GM10248 (cell line): ENCODE measurements around the gene YPEL4.
"Not testable (repeated sequence)": the region's sequence is repeated elsewhere in the genome, so short reads cannot be mapped to it uniquely, and the experiment has no call there.

Experiments used
- CTCF ChIA-PET: fragments of 300-600 bp; sonication (Branson Sonifier 250); formaldehyde crosslinking; extraction: SDS; loops from one replicate; lab custom pipeline; 2021; ENCODE audit warnings: antibody characterized with exemption; lab: Yijun Ruan, JAX
- POLR2A ChIA-PET: fragments of 350-650 bp; sonication (Branson Sonifier 250); formaldehyde crosslinking; extraction: SDS; loops from one replicate; lab custom pipeline; 2020; ENCODE audit warnings: antibody characterized with exemption; lab: Yijun Ruan, JAX
- DNase-seq: peaks from one replicate; pipeline ENCODE4 v3.0.0; 2012; ENCODE audit errors: extremely low spot score
- TF ChIP-seq, protein P1 (sequence below): IDR thresholded peaks from 2 replicates; pipeline ENCODE4 v1.5.1; 2012; ENCODE audit warnings: mild to moderate bottlenecking, low read depth; ENCODE audit errors: extremely low read depth, missing control alignments, control extremely low read depth

YPEL4 gene

DNA sequence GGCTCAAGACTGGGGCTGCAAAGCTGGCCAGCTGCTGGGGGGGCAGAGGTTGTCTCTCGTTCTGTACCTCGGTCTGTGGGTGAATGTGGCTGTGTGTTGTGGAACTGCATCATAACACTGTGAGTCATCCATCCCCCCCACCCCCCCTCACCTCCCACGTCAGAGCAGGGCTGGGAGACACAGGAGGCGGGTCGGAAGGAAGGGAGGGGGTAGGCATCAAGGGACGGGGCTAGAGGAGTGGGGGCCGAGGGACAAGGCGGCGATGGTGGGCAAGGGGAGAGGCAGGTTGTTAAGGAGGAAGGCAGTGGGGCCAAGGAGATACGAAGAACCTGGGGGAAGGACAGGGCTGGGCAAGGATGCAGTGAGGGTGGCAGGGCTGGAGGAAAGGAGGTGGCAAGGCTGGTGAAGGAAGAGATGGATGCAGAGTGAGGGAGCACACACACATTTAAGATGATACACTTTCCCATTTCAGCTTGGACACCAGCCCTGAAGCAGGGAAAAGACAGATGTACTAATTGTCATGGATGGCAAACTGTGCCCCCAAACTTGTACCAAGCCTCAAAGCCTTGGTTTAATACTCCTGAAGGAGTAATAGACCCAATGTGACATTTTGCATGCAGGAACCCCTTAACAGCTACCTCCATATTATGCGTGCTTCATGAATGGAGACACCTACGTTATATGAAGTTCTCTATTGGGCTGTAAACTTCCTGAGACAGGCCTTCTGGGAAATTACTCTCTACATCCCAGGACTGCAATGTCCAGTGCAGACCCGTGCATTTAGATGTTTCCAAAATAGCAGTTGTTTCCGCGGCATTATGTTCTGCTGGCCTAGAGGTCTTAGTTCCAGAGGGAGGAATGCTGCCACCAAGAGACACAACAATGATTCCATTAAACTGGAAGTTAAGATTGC, at the start of gene YPEL4:
Gene YPEL4 (minus strand): TSS at position 87 of the 913 bp plus-strand sequence. CDS start 2,805 bp downstream, outside the sequence.
- ChIA-PET CTCF (interaction anchor here (1.1 to 12.2 kb wide), 3 partner anchors 10 to 155 kb away, joined by 3 to 158 read pairs (median 6); no protein-coding TSS in a partner anchor), POLR2A (no interaction called here)
- DNase-seq, result peak; percentile 59
- TF ChIP-seq, protein P1, sequence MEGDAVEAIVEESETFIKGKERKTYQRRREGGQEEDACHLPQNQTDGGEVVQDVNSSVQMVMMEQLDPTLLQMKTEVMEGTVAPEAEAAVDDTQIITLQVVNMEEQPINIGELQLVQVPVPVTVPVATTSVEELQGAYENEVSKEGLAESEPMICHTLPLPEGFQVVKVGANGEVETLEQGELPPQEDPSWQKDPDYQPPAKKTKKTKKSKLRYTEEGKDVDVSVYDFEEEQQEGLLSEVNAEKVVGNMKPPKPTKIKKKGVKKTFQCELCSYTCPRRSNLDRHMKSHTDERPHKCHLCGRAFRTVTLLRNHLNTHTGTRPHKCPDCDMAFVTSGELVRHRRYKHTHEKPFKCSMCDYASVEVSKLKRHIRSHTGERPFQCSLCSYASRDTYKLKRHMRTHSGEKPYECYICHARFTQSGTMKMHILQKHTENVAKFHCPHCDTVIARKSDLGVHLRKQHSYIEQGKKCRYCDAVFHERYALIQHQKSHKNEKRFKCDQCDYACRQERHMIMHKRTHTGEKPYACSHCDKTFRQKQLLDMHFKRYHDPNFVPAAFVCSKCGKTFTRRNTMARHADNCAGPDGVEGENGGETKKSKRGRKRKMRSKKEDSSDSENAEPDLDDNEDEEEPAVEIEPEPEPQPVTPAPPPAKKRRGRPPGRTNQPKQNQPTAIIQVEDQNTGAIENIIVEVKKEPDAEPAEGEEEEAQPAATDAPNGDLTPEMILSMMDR, result no peak

- ChIA-PET POLR2A (no interaction called here), CTCF (interaction anchor here (1.0 to 2.0 kb wide), 3 partner anchors 9 to 206 kb away, joined by 3 to 6 read pairs (median 4); no protein-coding TSS in a partner anchor)
- no peak for DNase-seq
- TF ChIP-seq, protein P1, result no peak
Measured at GRCh38 chr11:57698843-57699365, 49.2 kb upstream of the YPEL4 start.

DNA sequence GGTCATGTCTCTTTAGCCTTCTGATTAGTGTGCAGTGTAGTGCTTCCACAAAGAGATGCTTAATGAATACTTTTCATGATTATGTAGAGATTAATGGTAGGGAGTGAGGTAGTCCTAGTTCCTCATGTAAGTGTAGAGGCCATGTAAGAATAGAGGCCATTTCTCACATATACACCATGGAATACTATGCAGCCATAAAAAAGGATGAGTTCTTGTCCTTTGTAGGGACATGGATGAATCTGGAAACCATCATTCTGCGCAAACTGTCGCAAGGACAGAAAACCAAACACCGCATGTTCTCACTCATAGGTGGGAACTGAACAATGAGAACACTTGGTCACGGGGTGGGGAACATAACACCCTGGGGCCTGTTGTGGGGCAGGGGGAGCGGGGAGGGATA, 40.8 kb upstream of the YPEL4 start:
- POLR2A ChIA-PET, CTCF ChIA-PET: not testable (repeated sequence)

DNA sequence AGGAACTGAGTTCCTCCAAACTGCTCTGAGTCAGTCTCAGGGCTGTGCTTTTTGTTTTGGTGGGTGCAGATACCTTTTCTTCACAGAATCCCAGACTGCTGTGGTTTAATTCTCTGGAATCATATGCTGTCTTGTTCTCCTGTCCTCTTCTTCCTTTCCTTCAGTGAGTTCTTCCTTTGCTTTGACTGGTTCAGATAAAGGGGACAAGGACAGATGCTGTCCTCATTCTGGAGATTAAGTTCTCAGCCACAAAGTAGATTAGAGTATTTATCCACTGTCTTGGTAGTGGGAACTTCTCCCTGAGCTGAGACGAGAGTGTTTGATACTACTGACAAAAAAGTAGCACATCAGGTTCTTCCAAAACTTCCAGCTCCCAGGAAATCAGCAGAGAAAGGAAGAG, 31.5 kb upstream of the YPEL4 start:
- ChIA-PET CTCF (no interaction called here), POLR2A (no interaction called here)
- DNase-seq, result no peak
- TF ChIP-seq, protein P1, result no peak

More for the DNA sequence above, 40.8 kb upstream of the YPEL4 start:
- DNase-seq, result not testable (repeated sequence)

- POLR2A ChIA-PET, result no interaction called here
- CTCF ChIA-PET, result interaction anchor here (0.9 kb wide), 1 partner anchor 36 kb away, joined by 4 read pairs; no protein-coding TSS in a partner anchor
- TF ChIP-seq, protein P1, result no peak
- DNase-seq, result no peak
Measured at GRCh38 chr11:57680552-57680874, 30.8 kb upstream of the YPEL4 start.

- TF ChIP-seq, protein P1, result no peak
- no peak for DNase-seq
- ChIA-PET POLR2A (no interaction called here), CTCF (interaction anchor here (1.0 to 2.8 kb wide), 4 partner anchors 9 to 220 kb away, joined by 3 to 13 read pairs (median 5); no protein-coding TSS in a partner anchor)
Measured at GRCh38 chr11:57679396-57679795, 29.7 kb upstream of the YPEL4 start.
